GM12891 (cell line): ENCODE results near the gene COL1A2.

Source experiments
- POLR2A ChIP-seq: IDR thresholded peaks from 2 replicates; pipeline ENCODE4 v1.6.1; 2011; ENCODE audit warnings: low read depth, low read length, control low read depth
- POLR2AphosphoS5 ChIP-seq: IDR thresholded peaks from 2 replicates; pipeline ENCODE4 v1.6.1; 2011; ENCODE audit warnings: low read depth, low read length, control low read depth
- SPI1 ChIP-seq: IDR thresholded peaks from 2 replicates; pipeline ENCODE4 v1.6.1; 2011; ENCODE audit warnings: low read depth, low read length, control low read depth
- TAF1 ChIP-seq: IDR thresholded peaks from 2 replicates; pipeline ENCODE4 v1.6.1; 2011; ENCODE audit warnings: low read depth, low read length, control low read depth

- no peak for TF ChIP-seq POLR2A
- TF ChIP-seq POLR2AphosphoS5: no peak
- no peak for TF ChIP-seq SPI1
- no peak for TF ChIP-seq TAF1
Measured at GRCh38 chr7:94376281-94376680, 18.4 kb upstream of the COL1A2 start.
